HG03159 (cell line): ENCODE results near the gene WDR74.

ENCODE experiments used
- ATAC-seq: cut with Tn5 transposase; IDR thresholded peaks from one replicate; pipeline ENCODE4 v1.9.1; 2021; ENCODE audit warnings: mild to moderate bottlenecking, moderate library complexity; ENCODE audit not compliant: unreplicated experiment

WDR74 gene

GRCh38 chr11:62799486-62799885 is 39.9 kb downstream of the WDR74 start:
- no peak for ATAC-seq

- ATAC-seq, result no peak
Observed at GRCh38 chr11:62796281-62796680, 43.1 kb downstream of the WDR74 start.

- no peak for ATAC-seq
Observed at GRCh38 chr11:62794201-62794775, 45.1 kb downstream of the WDR74 start.

- no peak for ATAC-seq
Observed at GRCh38 chr11:62792202-62792575, 47.2 kb downstream of the WDR74 start.

GRCh38 chr11:62791501-62792201 is 47.7 kb downstream of the WDR74 start, which contains the start of gene TMEM223:
Gene TMEM223 (minus strand): TSS chr11:62792006. CDS start chr11:62791994, 12 bp downstream.
- ATAC-seq, result peak; percentile 66

GRCh38 chr11:62789576-62789975 is 49.8 kb downstream of the WDR74 start:
- no peak for ATAC-seq

GRCh38 chr11:62788991-62789390 is 50.4 kb downstream of the WDR74 start:
- ATAC-seq, result no peak

GRCh38 chr11:62787005-62787759 is 52.2 kb downstream of the WDR74 start, which contains the start of gene TMEM179B:
Gene TMEM179B (plus strand): TSS chr11:62787402. CDS start chr11:62787432, 30 bp downstream.
- peak; percentile 71 for ATAC-seq

- peak; percentile 50 for ATAC-seq
Observed at GRCh38 chr11:62786318-62787004, 52.9 kb downstream of the WDR74 start.
